Endothelial cell of umbilical vein (primary cell): Measurements from ENCODE around the gene PATE3. TPM values are rescaled to one million over a fixed set of nuclear protein-coding genes. Genes with fewer than 3 reads are reported as not detected.
A peak's percentile ranks its signal among the peaks of the same experiment; 100 is the strongest.

Source experiments
- BruUV-seq: library from RNA; stranded (reverse); fragments of 400-500 nt; replicated peaks from 2 replicates; lab custom pipeline; 2021; lab: Mats Ljungman, UMichigan
- CTCF ChIA-PET: fragments of 300-600, 350-600 bp; sonication (Branson Sonifier 250); formaldehyde crosslinking; loops from one replicate; lab custom pipeline; 2021; ENCODE audit warnings: antibody characterized with exemption, inconsistent platforms; lab: Charles Lee
- POLR2A ChIA-PET: fragments of 300-600, 350-600 bp; sonication (Branson Sonifier 250); formaldehyde crosslinking; loops from one replicate; lab custom pipeline; 2021; ENCODE audit warnings: antibody characterized with exemption, inconsistent platforms; lab: Charles Lee
- DNase-seq: peaks from one replicate; pipeline ENCODE4 v3.0.0-alpha.2; 2011; ENCODE audit warnings: low read depth, low spot score
- FAIRE-seq: peaks from 2 replicates; lab custom pipeline; 2011; peaks lifted over from hg19 to GRCh38; lab: Jason Lieb, UNC
- H2AFZ ChIP-seq: 2 replicates; pipeline ENCODE4 v1.6.0; 2012; ENCODE audit warnings: low read depth, low read length, control low read depth, inconsistent platforms
- H3K27ac ChIP-seq: 2 replicates; pipeline ENCODE4 v1.5.1; 2011; ENCODE audit warnings: low read depth, mild to moderate bottlenecking, control low read depth, low read length, moderate library complexity; ENCODE audit not compliant: insufficient read depth
- H3K27me3 ChIP-seq, 2 experiments: 2 replicates each; pipeline versions ENCODE4 v1.6.0 to v1.6.1; 2011; ENCODE audit warnings: low read length in 2 of 2, mixed read lengths in 1 of 2; ENCODE audit not compliant: control insufficient read depth in 2 of 2, insufficient read depth in 2 of 2
- H3K36me3 ChIP-seq, 2 experiments: 2 replicates in 1 of 2; 3 replicates in 1 of 2; pipeline ENCODE4 v1.5.1; 2011; ENCODE audit warnings: low read length in 2 of 2, mild to moderate bottlenecking in 1 of 2, moderate library complexity in 1 of 2; ENCODE audit not compliant: control insufficient read depth in 2 of 2, insufficient read depth in 2 of 2; ENCODE audit errors: extremely low read depth in 1 of 2
- H3K4me1 ChIP-seq: 3 replicates; pipeline ENCODE4 v1.5.1; 2011; ENCODE audit warnings: mild to moderate bottlenecking, low read length; ENCODE audit not compliant: control insufficient read depth, insufficient read depth; ENCODE audit errors: extremely low read depth
- H3K4me2 ChIP-seq: 2 replicates; pipeline ENCODE4 v1.6.1; 2011; ENCODE audit warnings: low read length, control low read depth, mixed read lengths; ENCODE audit not compliant: insufficient read depth
- H3K4me3 ChIP-seq, 3 experiments: fragments of 200-600 bp in 1 of 3; sonication (generic), shearing (Covaris generic) in 1 of 3; replicated peaks in 1 of 3; 2 replicates each; pipeline ENCODE4 v1.5.1; 2011 to 2016; ENCODE audit warnings: control low read depth in 3 of 3, low read length in 3 of 3, mild to moderate bottlenecking in 2 of 3, inconsistent platforms in 1 of 3, low read depth in 1 of 3, moderate library complexity in 1 of 3; ENCODE audit not compliant: insufficient read depth in 1 of 3
- H3K79me2 ChIP-seq: 2 replicates; pipeline ENCODE4 v1.6.0; 2012; ENCODE audit warnings: low read length, inconsistent platforms; ENCODE audit not compliant: control insufficient read depth, insufficient read depth
- H3K9ac ChIP-seq: replicated peaks from 2 replicates; pipeline ENCODE3; 2011; ENCODE audit warnings: low read length, control low read depth; ENCODE audit not compliant: insufficient read depth; ENCODE audit errors: extremely low read depth
- H3K9me1 ChIP-seq: replicated peaks from 3 replicates; pipeline ENCODE4 v1.6.0; 2011; ENCODE audit warnings: mild to moderate bottlenecking, low read length; ENCODE audit not compliant: control insufficient read depth, insufficient read depth; ENCODE audit errors: extremely low read depth
- H3K9me3 ChIP-seq: replicated peaks from 2 replicates; pipeline ENCODE4 v1.5.1; 2012; ENCODE audit warnings: low read length, inconsistent platforms; ENCODE audit not compliant: control insufficient read depth, insufficient read depth
- H4K20me1 ChIP-seq: replicated peaks from 2 replicates; pipeline ENCODE3; 2011; ENCODE audit warnings: mild to moderate bottlenecking, low read length; ENCODE audit not compliant: control insufficient read depth, insufficient read depth; ENCODE audit errors: extremely low read depth
- EZH2 ChIP-seq: IDR thresholded peaks from 2 replicates; pipeline ENCODE4 v1.6.1; 2012; ENCODE audit warnings: borderline replicate concordance, low read depth, mild to moderate bottlenecking, moderate library complexity, low read length, inconsistent platforms; ENCODE audit not compliant: severe bottlenecking
- FOS ChIP-seq: IDR thresholded peaks from 2 replicates; pipeline ENCODE4 v1.6.1; 2011; ENCODE audit warnings: mild to moderate bottlenecking, low read length, moderate library complexity, borderline replicate concordance; ENCODE audit not compliant: insufficient read depth
- GATA2 ChIP-seq: IDR thresholded peaks from 2 replicates; pipeline ENCODE4 v1.7.0; 2011; ENCODE audit warnings: low read depth, mild to moderate bottlenecking, moderate library complexity, mixed read lengths, low read length; ENCODE audit not compliant: insufficient read length, insufficient read depth
- JUN ChIP-seq: IDR thresholded peaks from 2 replicates; pipeline ENCODE4 v1.6.1; 2011; ENCODE audit warnings: borderline replicate concordance, low read depth; ENCODE audit not compliant: insufficient read length, insufficient read depth
- MAX ChIP-seq: IDR thresholded peaks from 2 replicates; pipeline ENCODE4 v1.6.1; 2011; ENCODE audit not compliant: insufficient read depth, insufficient read length
- MYC ChIP-seq: IDR thresholded peaks from one replicate; pipeline ENCODE4 v1.6.1; 2011; ENCODE audit warnings: mild to moderate bottlenecking, low read depth, low read length
- POLR2A ChIP-seq: IDR thresholded peaks from 2 replicates; pipeline ENCODE4 v1.6.1; 2012; ENCODE audit warnings: low read depth, mild to moderate bottlenecking, control low read depth, low read length
- POLR2AphosphoS5 ChIP-seq: IDR thresholded peaks from 2 replicates; pipeline ENCODE4 v1.6.1; 2012; ENCODE audit warnings: low read depth, mild to moderate bottlenecking, control low read depth, low read length, moderate library complexity; ENCODE audit not compliant: insufficient read depth
- dilution Hi-C: fragments of 300-500 bp; cut with MboI; formaldehyde crosslinking; loops from one replicate; pipeline ENCODE4 v1.15.0; 2019; ENCODE audit warnings: low sequenced_read_pairs; ENCODE audit not compliant: extremely low pct_ligation_motif_present
- intact Hi-C: fragments of 100-400 bp; cut with micrococcal nuclease; formaldehyde crosslinking; loops from one replicate; pipeline ENCODE4 v1.10.0; 2022
- polyA plus RNA-seq, 4 experiments: library from polyadenylated mRNA; depleted of rRNA in 3 of 4; stranded (reverse) in 3 of 4; unstranded in 1 of 4; fragments of >200 nt; gene quantifications; 2 replicates each; pipeline versions ENCODE4 v1.2.1 to v1.2.3, GENCODE V29; 2011 to 2012; ENCODE audit warnings: missing spikeins in 1 of 4
- total RNA-seq: library from RNA; stranded (reverse); gene quantifications from 2 replicates; pipeline ENCODE4 v1.2.3, GENCODE V29; 2021
- TF ChIP-seq, protein P1 (sequence below), 2 donors: IDR thresholded peaks; 1 replicate in 1 of 2; 2 replicates in 1 of 2; pipeline ENCODE4 v1.5.1; 2011; ENCODE audit warnings: low read length in 2 of 2, mild to moderate bottlenecking in 2 of 2, moderate library complexity in 2 of 2, control low read depth in 1 of 2, inconsistent platforms in 1 of 2, low read depth in 1 of 2; ENCODE audit not compliant: insufficient read depth in 1 of 2; ENCODE audit errors: extremely low read depth in 1 of 2

PATE3 gene
- total and polyA plus RNA-seq, 2 donors (not counting 3 experiments of a cell fraction or from before 2014, with no cell fraction given): not detected

DNA sequence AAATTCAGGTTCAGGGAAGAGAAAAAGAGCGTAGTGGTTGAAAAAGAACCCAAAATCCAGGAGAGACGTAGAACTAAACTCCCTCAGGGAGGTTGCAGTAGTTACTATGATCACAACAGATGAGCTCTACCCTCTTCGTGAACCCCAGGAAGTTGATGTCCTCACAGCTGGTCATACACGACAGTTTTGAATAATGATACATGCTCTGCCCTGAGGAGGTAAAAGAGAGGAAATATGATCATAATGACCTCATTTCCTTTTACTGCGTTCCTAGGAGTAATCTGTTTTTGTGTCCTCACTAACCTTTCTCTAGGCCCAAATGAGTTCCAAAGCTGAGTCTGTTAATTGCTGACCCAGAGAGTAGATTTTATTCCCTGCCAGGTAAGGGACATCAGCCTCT lies 10.6 kb upstream of the PATE3 start:
- no peak overlapping the region for H3K4me3 ChIP-seq
- dilution Hi-C loops: no loop called here
- peaks cover 10% of the 10 kb centered on the region for H3K4me1 ChIP-seq
- DNase-seq (peak; percentile 67), FAIRE-seq (peak; percentile 83)
- no peaks in the 10 kb centered on the region for H3K27me3 ChIP-seq
- POLR2A ChIA-PET: interaction anchor here (0.6 kb wide), 1 partner anchor 134 kb away, joined by 3 read pairs; no protein-coding TSS in a partner anchor
- no peaks in the 10 kb centered on the region for H3K9me3 ChIP-seq
- BruUV-seq: no TSS peak
- H2AFZ ChIP-seq: no peak overlapping the region
- H4K20me1 ChIP-seq: no peaks in the 10 kb centered on the region
- CTCF ChIA-PET: no interaction called here
- intact Hi-C loops: loop anchor here (2.0 kb wide), 1 partner anchor 185 kb away; the partner anchor contains the start of gene STT3A
- H3K36me3 ChIP-seq: no peaks in the 10 kb centered on the region
- no peaks in the 10 kb centered on the region for H3K79me2 ChIP-seq
- peak overlapping the region; percentile 43 for H3K27ac ChIP-seq
- no peaks in the 10 kb centered on the region for H3K9me1 ChIP-seq
- peak; percentile 77 for TF ChIP-seq FOS
- no peak for TF ChIP-seq MYC
- peak; percentile 50 for TF ChIP-seq POLR2AphosphoS5
- TF ChIP-seq MAX: no peak
- peak; percentile 41 for TF ChIP-seq GATA2
- no peak for TF ChIP-seq EZH2
- no peak for TF ChIP-seq POLR2A
- peak; percentile 86 for TF ChIP-seq JUN
- TF ChIP-seq, protein P1, sequence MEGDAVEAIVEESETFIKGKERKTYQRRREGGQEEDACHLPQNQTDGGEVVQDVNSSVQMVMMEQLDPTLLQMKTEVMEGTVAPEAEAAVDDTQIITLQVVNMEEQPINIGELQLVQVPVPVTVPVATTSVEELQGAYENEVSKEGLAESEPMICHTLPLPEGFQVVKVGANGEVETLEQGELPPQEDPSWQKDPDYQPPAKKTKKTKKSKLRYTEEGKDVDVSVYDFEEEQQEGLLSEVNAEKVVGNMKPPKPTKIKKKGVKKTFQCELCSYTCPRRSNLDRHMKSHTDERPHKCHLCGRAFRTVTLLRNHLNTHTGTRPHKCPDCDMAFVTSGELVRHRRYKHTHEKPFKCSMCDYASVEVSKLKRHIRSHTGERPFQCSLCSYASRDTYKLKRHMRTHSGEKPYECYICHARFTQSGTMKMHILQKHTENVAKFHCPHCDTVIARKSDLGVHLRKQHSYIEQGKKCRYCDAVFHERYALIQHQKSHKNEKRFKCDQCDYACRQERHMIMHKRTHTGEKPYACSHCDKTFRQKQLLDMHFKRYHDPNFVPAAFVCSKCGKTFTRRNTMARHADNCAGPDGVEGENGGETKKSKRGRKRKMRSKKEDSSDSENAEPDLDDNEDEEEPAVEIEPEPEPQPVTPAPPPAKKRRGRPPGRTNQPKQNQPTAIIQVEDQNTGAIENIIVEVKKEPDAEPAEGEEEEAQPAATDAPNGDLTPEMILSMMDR (IDR thresholded peaks at IDR 0.05; ENCODE audit: extremely low read depth in 1 of 2, insufficient read depth in 1 of 2, low read depth in 1 of 2, low read length in 2 of 2): no peak
- no peak overlapping the region for H3K9ac ChIP-seq
- H3K4me2 ChIP-seq: peak overlapping the region; percentile 6
